ENCODE measurements around the gene TSPEAR.

DNA sequence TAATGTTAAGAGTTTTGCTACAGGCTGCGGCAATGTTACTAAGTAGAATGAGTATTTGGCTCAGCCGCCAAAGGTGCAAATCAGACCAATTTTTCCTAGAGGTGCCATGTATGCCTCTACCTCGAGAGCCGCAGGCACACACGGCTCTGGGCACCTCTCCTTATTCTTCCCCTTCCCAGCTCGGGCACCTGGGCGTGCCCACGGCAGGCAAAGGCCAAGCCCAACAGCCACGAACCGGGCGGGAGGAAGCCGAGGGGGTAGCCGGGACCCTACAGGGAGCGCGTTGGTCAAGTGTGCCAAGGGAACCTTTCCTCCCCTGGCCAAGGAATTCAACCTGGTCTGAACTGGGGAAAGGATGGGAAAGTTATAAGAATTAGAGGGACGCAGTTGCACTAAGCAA, 225.1 kb downstream of the TSPEAR start:
- TF ChIP-seq, protein P1, sequence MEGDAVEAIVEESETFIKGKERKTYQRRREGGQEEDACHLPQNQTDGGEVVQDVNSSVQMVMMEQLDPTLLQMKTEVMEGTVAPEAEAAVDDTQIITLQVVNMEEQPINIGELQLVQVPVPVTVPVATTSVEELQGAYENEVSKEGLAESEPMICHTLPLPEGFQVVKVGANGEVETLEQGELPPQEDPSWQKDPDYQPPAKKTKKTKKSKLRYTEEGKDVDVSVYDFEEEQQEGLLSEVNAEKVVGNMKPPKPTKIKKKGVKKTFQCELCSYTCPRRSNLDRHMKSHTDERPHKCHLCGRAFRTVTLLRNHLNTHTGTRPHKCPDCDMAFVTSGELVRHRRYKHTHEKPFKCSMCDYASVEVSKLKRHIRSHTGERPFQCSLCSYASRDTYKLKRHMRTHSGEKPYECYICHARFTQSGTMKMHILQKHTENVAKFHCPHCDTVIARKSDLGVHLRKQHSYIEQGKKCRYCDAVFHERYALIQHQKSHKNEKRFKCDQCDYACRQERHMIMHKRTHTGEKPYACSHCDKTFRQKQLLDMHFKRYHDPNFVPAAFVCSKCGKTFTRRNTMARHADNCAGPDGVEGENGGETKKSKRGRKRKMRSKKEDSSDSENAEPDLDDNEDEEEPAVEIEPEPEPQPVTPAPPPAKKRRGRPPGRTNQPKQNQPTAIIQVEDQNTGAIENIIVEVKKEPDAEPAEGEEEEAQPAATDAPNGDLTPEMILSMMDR (IDR thresholded peaks at IDR 0.05; ENCODE audit: low read depth, low read length, poor library complexity, severe bottlenecking), result no peak
- no peak for TF ChIP-seq EZH2phosphoT487 (IDR thresholded peaks at IDR 0.05; ENCODE audit: borderline replicate concordance, low read length)

Data from DOHH2 (cell line).